ENCODE data around the gene NEK9.
"Not testable (repeated sequence)": the region's sequence is repeated elsewhere in the genome, so short reads cannot be mapped to it uniquely, and the experiment has no call there.

NEK9 gene

DNA sequence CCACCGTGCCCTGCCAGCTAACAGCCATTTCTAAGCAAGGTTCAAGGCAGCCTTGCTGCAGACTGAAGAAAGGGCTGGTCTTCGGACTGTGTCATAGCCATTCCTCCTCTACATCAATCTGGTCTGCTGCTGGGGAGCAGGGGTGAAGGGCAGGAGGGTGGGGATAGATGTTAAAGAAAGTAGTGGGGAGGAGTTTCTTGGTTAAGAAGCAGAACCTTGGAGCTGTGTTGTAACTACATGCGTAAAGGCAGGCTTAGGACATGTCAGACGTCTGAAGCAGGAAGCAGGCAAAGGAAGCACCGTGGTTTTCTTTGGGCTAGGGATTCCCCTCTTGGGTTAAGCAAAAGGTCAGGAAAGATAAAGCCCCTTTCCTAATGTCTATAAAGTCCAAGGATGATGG is 18.1 kb upstream of the NEK9 start:
- peak; percentile 61 for DNase-seq (ENCODE audit: low spot score)

DNA sequence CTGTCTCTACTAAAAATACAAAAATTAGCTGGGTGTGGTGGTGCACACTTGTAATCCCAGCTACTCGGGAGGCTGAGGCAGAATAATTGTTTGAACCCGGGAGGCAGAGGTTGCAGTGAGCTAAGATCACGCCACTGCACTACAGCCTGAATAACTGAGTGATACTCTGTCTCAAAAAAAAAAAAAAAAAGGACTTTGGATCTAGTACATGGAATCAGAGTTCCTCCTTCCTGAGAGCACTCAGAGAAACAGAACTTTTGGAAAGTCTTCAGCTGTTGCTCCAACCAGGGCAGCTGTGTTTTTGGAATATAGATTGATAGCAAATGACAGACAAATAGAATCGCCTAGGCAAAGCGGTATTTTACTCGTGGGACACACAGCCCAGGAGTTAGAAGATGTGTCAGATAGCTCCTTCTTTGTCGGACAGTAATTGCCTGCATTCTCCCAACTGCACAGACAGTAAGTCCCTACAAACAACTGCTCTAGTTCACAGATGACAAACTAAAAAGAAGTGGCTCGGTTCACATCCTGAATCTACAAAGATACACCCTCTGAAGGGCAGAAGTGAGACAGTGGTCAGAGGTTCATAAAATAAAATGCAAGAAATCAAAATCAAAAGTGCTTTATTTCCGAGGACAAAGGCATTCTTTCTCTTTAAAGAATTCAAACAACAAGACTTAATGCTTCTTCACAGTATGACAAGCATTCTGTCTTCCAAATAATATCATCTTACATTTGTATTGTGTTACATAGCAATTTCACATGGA is 17.1 kb upstream of the NEK9 start:
- no peak for DNase-seq (ENCODE audit: low spot score)

- DNase-seq (ENCODE audit: low spot score): no peak
Measured at GRCh38 chr14:75142494-75142893, 15.6 kb upstream of the NEK9 start.

GRCh38 chr14:75141967-75142366 is 15.1 kb upstream of the NEK9 start:
- peak; percentile 56 for DNase-seq (ENCODE audit: low spot score)

GRCh38 chr14:75141062-75141461 is 14.2 kb upstream of the NEK9 start:
- no peak for DNase-seq (ENCODE audit: low spot score)

- no peak for DNase-seq (ENCODE audit: low spot score)
Measured at GRCh38 chr14:75140620-75141019, 13.8 kb upstream of the NEK9 start.

- DNase-seq (ENCODE audit: low spot score): no peak
Measured at GRCh38 chr14:75139185-75139584, 12.3 kb upstream of the NEK9 start.

- DNase-seq (ENCODE audit: low spot score): no peak
Measured at GRCh38 chr14:75138492-75138891, 11.6 kb upstream of the NEK9 start.

DNA sequence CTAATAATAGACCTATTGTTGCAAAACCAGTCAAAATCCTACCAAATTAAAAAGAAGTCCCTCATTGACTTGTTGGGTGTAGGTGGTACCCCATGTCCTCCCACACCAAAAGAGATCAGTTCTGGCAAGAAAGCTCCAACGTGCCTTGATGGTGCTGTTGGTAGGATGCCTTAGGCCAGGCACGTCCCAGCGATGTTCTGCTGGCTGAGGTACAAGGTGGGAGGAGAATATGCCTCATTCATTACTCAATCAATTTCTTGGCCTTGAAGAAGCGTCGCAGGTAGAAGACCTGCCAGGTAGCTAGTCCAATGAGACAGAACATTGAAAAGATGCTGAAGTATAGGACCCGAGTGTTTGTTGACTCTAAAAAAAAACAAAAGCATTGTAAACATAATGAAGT is 7.8 kb upstream of the NEK9 start:
- no peak for DNase-seq (ENCODE audit: low spot score)

DNA sequence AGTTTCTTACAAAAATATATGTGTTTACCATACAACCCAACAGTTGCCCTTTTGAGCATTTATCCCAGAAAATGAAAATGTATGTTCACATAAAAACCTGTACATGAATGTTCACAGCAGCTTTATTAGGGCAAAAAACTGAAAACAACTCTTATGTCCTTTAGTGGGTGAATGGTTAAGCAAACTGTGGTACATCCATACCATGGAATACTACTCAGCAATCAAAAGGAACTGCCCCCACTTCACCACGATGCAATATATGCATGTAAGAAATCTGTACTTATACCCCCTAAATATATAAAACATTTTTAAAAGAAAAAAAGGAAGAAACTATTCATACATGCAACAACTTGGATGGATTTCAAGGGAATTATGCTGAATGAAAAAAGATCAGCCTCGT is 6.7 kb upstream of the NEK9 start:
- DNase-seq (ENCODE audit: low spot score): no peak

- peak; percentile 92 for DNase-seq (ENCODE audit: low spot score)
Measured at GRCh38 chr14:75132382-75133086, 5.7 kb upstream of the NEK9 start.

DNA sequence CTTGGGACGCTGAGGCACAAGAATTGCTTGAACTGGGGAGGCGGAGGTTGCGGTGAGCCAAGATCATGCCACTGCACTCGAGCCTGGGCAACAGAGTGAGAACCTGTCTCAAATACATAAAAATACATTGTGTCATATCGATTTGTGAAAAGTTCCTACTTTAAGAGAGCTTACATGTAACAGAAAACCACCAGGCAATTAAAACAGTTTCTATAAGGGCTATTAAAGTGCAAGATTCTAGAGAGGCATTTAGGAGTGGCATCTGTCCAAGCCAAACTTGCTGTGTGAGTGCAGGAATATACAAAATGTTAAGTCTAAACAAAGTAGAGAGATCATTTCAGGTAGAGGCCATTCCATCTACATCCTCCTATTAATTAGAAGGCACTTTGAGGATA is 1.7 kb upstream of the NEK9 start:
- DNase-seq (ENCODE audit: low spot score): no peak

- no peak for DNase-seq (ENCODE audit: low spot score)
Measured at GRCh38 chr14:75127903-75128595, 1.2 kb upstream of the NEK9 start.

DNA sequence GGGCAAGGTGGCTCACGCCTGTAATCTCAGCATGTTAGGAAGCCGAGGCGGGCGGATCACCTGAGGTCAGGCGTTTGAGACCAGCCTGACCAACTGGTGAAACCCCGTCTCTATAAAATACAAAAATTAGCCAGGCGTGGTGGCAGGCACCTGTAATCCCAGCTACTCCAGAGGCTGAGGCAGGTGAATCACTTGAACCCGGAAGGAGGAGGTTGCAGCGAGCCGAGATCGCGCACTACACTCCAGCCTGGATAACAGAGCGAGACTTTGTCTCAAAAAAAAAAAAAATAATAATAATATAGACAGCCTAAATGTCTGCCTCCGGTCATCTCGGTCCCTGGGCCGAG is 599 bp upstream of the NEK9 start:
- DNase-seq (ENCODE audit: low spot score): not testable (repeated sequence)

GRCh38 chr14:75126121-75126544 is 715 bp downstream of the NEK9 start:
- no peak for DNase-seq (ENCODE audit: low spot score)

- no peak for DNase-seq (ENCODE audit: low spot score)
Measured at GRCh38 chr14:75125617-75126016, 1.2 kb downstream of the NEK9 start.

DNA sequence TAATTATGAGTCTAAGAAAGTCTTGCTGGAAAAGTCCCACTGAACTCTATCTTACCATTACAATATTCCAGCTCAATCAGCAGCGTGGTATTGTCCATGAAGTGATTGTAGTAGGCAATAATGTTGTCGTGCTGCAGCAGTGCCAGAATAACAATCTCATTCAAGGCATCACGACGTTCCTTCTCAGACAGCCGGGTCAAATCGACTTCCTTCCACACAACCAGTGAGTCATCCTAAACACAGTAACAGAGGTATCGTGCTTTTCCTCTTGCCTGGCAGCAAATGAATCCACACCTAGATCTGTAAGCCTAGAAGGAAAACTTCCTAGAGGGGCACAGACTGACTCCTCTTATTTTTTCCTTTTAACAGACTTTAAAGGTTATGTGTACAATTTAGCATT is 2.9 kb downstream of the NEK9 start:
- no peak for DNase-seq (ENCODE audit: low spot score)

GRCh38 chr14:75121552-75121951 is 5.3 kb downstream of the NEK9 start:
- no peak for DNase-seq (ENCODE audit: low spot score)

DNA sequence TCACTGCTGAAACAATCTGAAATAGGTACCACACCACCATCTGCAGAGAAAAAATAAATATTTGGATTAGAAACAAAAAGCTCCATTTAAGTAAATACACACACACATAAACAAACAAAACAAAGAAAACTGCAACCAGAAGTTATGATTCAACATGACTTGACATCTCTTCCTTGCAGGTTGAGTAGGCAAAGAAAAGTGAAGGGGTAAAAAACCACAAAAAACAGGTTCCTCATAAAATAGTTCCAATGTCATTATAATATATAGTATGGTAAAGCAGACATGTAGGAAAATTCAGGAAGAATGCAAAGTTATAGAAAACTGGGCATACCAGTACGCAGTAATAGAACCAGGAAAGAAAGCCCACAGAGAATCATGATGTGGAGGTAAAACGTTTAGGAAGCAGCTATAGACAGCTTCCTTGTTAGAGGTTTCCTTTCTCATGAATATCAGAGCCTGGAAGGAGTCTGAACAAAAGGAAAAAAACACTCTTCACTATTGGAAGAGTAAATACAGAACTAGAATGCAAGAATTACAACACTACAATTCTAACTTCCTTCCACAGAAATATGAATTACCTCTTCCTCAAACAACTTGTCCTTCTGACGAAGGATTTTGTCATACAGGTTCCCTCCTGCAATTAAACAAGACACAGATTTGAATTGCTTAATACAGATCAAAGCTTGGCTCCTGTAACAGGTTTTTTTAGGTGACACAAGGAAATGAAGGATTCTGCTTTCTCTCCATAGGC is 6.1 kb downstream of the NEK9 start:
- DNase-seq (ENCODE audit: low spot score): no peak

GRCh38 chr14:75119056-75119455 is 7.8 kb downstream of the NEK9 start:
- DNase-seq (ENCODE audit: low spot score): no peak

GRCh38 chr14:75113932-75114539 is 12.8 kb downstream of the NEK9 start:
- DNase-seq (ENCODE audit: low spot score): no peak

- DNase-seq (ENCODE audit: low spot score): no peak
Measured at GRCh38 chr14:75109877-75110276, 17.0 kb downstream of the NEK9 start.

Measured in Ammon's horn (tissue), 1 donor.